ENCODE data around the gene SLC8A3.

SLC8A3 gene

DNA sequence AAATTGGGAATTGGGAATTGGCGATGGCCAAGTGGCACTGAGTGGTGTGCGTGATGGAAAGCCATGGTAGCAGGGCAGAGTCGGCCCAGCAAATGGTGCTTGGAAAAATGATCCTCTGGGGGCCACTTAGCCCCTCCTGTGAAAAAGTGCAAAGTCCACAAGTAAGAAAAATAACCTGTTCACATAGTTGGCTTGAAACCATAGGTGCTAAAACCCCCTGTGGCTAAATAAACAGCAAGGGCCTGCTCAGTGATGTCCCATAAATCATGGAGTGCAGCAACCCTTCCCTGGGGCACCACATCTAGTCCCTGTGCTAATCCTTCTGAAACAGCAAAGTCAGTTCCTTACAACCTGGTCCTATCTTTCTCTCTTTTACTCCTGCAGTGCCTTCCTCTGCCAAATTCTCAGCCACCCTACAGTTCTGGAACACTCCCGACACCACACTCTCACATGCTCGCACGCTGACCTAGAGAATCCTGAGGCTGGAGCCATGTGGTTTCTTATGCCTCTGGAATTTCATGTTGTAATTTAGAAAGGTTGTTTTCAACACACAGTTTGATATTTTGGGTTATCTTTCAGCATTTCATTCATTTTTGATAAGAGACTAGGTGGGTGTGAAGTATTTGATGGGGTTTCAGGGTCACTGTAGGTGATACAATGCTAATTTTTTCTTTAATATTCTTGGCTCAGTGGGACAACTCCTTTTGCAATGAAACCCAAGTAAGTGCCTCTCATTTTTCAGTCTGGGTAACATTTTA is 186.0 kb downstream of the SLC8A3 start:
- Histone ChIP-seq H3K36me3 (no peaks in the 10 kb centered on the region), H3K27ac (no peak overlapping the region), H3K4me1 (ENCODE audit: control insufficient read depth in 1 of 2, insufficient read depth in 1 of 2, low read depth in 1 of 2, low read length in 1 of 2) (no peaks in the 10 kb centered on the region), H3K4me3 (ENCODE audit: low read depth in 1 of 2, low read length in 1 of 2) (no peak overlapping the region), H3K9me3 (no peaks in the 10 kb centered on the region), H3K27me3 (no peaks in the 10 kb centered on the region)
- TF ChIP-seq CTCF (IDR thresholded peaks at IDR 0.05), result no peak

DNA sequence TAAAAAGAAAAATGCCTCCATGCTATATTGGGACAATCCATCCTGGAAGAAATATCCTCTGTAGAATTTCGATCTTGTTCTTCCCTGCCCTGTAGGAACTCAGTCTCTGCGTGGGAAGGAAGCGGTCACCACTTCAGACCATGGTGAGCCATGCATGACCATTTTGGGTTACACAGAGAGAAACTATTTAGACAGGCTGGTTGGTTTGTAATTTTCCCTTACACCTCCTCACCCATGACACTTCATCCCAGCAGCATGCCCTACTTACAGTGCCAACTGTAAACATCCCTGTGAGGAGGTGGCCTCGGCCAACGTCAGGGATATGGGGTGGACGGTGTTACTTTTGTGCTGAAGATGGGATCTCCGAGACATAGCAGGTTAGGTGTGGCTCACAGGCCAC is 188.2 kb downstream of the SLC8A3 start:
- Histone ChIP-seq H3K4me1 (ENCODE audit: control insufficient read depth in 1 of 2, insufficient read depth in 1 of 2, low read depth in 1 of 2, low read length in 1 of 2) (no peaks in the 10 kb centered on the region), H3K27ac (no peak overlapping the region), H3K27me3 (peaks cover 4% of the 10 kb centered on the region), H3K9me3 (no peaks in the 10 kb centered on the region), H3K36me3 (no peaks in the 10 kb centered on the region), H3K4me3 (ENCODE audit: low read depth in 1 of 2, low read length in 1 of 2) (no peak overlapping the region)
- TF ChIP-seq CTCF (IDR thresholded peaks at IDR 0.05), result no peak

- H3K4me1 ChIP-seq (ENCODE audit: control insufficient read depth in 1 of 2, insufficient read depth in 1 of 2, low read depth in 1 of 2, low read length in 1 of 2), result no peaks in the 10 kb centered on the region
- H3K36me3 ChIP-seq, result no peaks in the 10 kb centered on the region
- no peaks in the 10 kb centered on the region for H3K9me3 ChIP-seq
- H3K4me3 ChIP-seq (ENCODE audit: low read depth in 1 of 2, low read length in 1 of 2), result no peak overlapping the region
- peaks cover 17% of the 10 kb centered on the region for H3K27me3 ChIP-seq
- no peak for TF ChIP-seq CTCF (IDR thresholded peaks at IDR 0.05)
- no peak overlapping the region for H3K27ac ChIP-seq
Observed at GRCh38 chr14:69999261-69999674, 189.5 kb downstream of the SLC8A3 start.

- H3K27ac ChIP-seq, result no peak overlapping the region
- H3K36me3 ChIP-seq, result no peaks in the 10 kb centered on the region
- H3K4me3 ChIP-seq (ENCODE audit: low read depth in 1 of 2, low read length in 1 of 2), result no peak overlapping the region
- peaks cover 24% of the 10 kb centered on the region for H3K27me3 ChIP-seq
- no peak for TF ChIP-seq CTCF (IDR thresholded peaks at IDR 0.05)
- H3K4me1 ChIP-seq (ENCODE audit: control insufficient read depth in 1 of 2, insufficient read depth in 1 of 2, low read depth in 1 of 2, low read length in 1 of 2), result no peaks in the 10 kb centered on the region
- no peaks in the 10 kb centered on the region for H3K9me3 ChIP-seq
Observed at GRCh38 chr14:69997849-69998248, 190.9 kb downstream of the SLC8A3 start.

- Histone ChIP-seq H3K4me1 (ENCODE audit: control insufficient read depth in 1 of 2, insufficient read depth in 1 of 2, low read depth in 1 of 2, low read length in 1 of 2) (no peaks in the 10 kb centered on the region), H3K36me3 (no peaks in the 10 kb centered on the region), H3K9me3 (no peaks in the 10 kb centered on the region), H3K27me3 (peaks cover 30% of the 10 kb centered on the region), H3K4me3 (ENCODE audit: low read depth in 1 of 2, low read length in 1 of 2) (no peak overlapping the region), H3K27ac (no peak overlapping the region)
- no peak for TF ChIP-seq CTCF (IDR thresholded peaks at IDR 0.05)
Observed at GRCh38 chr14:69996216-69996615, 192.5 kb downstream of the SLC8A3 start.

Measured in neutrophil (primary cell).